Gastrocnemius medialis (tissue), 4 donors: ENCODE results near the gene AKAP9. TPM values are rescaled to one million over a fixed set of nuclear protein-coding genes. Genes with fewer than 3 reads are reported as not detected.
A peak's percentile ranks its signal among the peaks of the same experiment; 100 is the strongest.
"Not testable (repeated sequence)": the region's sequence is repeated elsewhere in the genome, so short reads cannot be mapped to it uniquely, and the experiment has no call there.

Source experiments
- ATAC-seq, 2 donors: fragments of 150-250 bp; one replicate each; pipeline ENCODE4 v1.9.1; 2016
- DNase-seq, 2 donors: peaks; one replicate each; pipeline ENCODE4 v3.0.0-alpha.2; 2019
- H3K27ac ChIP-seq, 4 donors: fragments of 200-600 bp; sonication (generic); 1 replicate in 1 of 4; 2 replicates in 3 of 4; pipeline ENCODE4 v1.5.1; 2016 to 2018; ENCODE audit warnings: mild to moderate bottlenecking in 2 of 4, moderate library complexity in 1 of 4
- H3K27me3 ChIP-seq, 3 donors: fragments of 200-600 bp; sonication (generic) in 2 of 3; 1 replicate in 1 of 3; 2 replicates in 2 of 3; pipeline versions ENCODE4 v1.5.1 to v1.6.0; 2016 to 2019; ENCODE audit warnings: mild to moderate bottlenecking in 1 of 3, moderate library complexity in 1 of 3
- H3K36me3 ChIP-seq, 2 donors: fragments of 200-600 bp; sonication (generic) in 1 of 2; one replicate each; pipeline ENCODE4 v1.5.1; 2017 to 2018
- H3K4me1 ChIP-seq, 2 donors: fragments of 200-600 bp; sonication (generic) in 1 of 2; one replicate each; pipeline ENCODE4 v1.5.1; 2016 to 2017; ENCODE audit warnings: mild to moderate bottlenecking in 2 of 2
- H3K4me3 ChIP-seq, 4 donors: fragments of 200-600 bp; sonication (generic) in 3 of 4; 1 replicate in 1 of 4; 2 replicates in 3 of 4; pipeline ENCODE4 v1.5.1; 2016 to 2019; ENCODE audit warnings: mild to moderate bottlenecking in 2 of 4
- H3K9me3 ChIP-seq, 3 donors: fragments of 200-600 bp; sonication (generic) in 2 of 3; 1 replicate in 1 of 3; 2 replicates in 2 of 3; pipeline ENCODE4 v1.5.1; 2016 to 2019
- POLR2A ChIP-seq, 2 donors: fragments of 450-650 bp; IDR thresholded peaks; one replicate each; pipeline ENCODE4 v1.6.1; 2017; ENCODE audit warnings: antibody characterized with exemption in 2 of 2, mild to moderate bottlenecking in 2 of 2, moderate library complexity in 2 of 2
- in situ Hi-C, 4 donors: fragments of 200-750 bp; cut with MboI; loops; one replicate each; pipeline versions ENCODE4 v1.15.0 to v1.8.0; 2017; ENCODE audit warnings: low sequenced_read_pairs in 4 of 4
- intact Hi-C: fragments of 100-400 bp; cut with DNase I; formaldehyde crosslinking; loops from one replicate; pipeline ENCODE4 v1.15.1; 2023; ENCODE audit warnings: low total_unique reads
- total RNA-seq, 4 donors: library from RNA; depleted of rRNA; stranded (reverse); fragments of >200 nt; gene quantifications; one replicate each; pipeline versions ENCODE4 v1.1.0 to v1.2.3, GENCODE V29; 2016
- TF ChIP-seq, protein P1 (sequence below), 5 experiments: fragments of 450-650 bp in 3 of 5; fragments of 200-600 bp in 2 of 5; sonication (generic) in 2 of 5; IDR thresholded peaks in 4 of 5; conservative IDR thresholded peaks in 1 of 5; 1 replicate in 4 of 5; 2 replicates in 1 of 5; pipeline ENCODE4 v1.5.1; 2016 to 2019; ENCODE audit warnings: antibody characterized with exemption in 5 of 5, mild to moderate bottlenecking in 3 of 5, moderate library complexity in 3 of 5

Gene AKAP9
- total RNA-seq, 4 donors from 2014 or later: 25.4 to 80.0 (median 40.6) TPM

DNA sequence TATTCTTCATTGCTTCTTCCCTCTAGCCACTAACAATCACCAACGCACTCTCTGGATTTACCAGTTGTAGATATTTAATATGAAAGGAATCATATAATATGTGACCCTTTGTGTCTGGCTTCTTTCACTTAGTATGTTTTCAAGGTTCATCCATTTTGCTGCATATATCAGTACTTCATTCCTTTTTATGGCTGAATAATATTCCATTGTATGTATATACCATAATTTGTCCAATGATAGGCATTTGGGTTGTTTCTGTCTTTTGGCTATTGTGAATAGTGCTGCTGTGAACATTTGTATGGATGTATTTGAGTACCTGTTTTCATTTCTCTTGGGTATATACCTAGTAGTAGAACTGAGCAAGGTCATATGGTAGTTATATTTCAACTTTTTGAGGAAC is 7.3 kb downstream of the AKAP9 start:
- H3K27me3 ChIP-seq: no peaks in the 10 kb centered on the region
- no peak for DNase-seq
- H3K4me3 ChIP-seq: no peak overlapping the region

DNA sequence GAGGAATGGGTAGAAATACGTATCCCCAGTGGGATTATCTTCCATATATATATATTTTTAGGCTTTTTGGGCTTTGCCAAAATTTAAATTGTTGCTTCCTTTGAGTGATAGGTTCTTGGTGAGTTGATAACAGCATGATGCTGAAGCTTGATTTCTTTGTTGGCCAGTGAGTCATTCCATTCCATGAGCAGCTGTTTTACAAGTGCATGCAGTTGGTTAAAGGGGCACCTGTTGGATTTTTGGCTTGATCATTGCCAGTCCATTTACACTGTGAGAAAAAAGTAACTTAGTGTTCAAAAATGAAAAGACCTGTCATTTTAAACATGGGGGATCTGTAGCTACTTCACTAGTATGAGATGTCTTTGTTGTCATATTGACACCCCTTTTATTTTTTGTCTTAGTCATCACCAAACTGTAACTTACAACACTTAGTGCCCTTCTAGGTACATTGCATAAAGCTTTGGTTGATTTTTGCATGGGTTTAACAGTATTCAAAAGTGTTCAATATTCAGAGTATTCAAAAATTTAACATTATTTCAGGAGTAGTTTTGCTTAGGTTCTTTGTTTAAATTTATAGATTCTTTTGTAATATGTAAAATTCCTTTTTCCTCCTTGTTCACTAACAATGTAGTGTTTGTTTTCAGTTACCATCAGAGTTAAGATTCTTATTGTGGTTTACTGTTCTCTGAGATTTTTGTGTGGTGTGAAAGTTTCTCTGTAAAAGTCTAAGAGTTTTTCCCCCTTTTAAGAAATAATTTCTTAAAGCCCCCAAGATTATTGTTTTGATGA is 8.8 kb downstream of the AKAP9 start:
- no peaks in the 10 kb centered on the region for H3K9me3 ChIP-seq
- no peaks in the 10 kb centered on the region for H3K36me3 ChIP-seq
- in situ Hi-C loops (no loop called here), intact Hi-C loops (loop anchor here (10.0 kb wide), 3 partner anchors 175 to 495 kb away; partner anchors contain the start of genes ANKIB1, GATAD1 and KRIT1)
- no peaks in the 10 kb centered on the region for H3K27me3 ChIP-seq
- TF ChIP-seq POLR2A (IDR thresholded peaks at IDR 0.05): no peak
- TF ChIP-seq, protein P1, sequence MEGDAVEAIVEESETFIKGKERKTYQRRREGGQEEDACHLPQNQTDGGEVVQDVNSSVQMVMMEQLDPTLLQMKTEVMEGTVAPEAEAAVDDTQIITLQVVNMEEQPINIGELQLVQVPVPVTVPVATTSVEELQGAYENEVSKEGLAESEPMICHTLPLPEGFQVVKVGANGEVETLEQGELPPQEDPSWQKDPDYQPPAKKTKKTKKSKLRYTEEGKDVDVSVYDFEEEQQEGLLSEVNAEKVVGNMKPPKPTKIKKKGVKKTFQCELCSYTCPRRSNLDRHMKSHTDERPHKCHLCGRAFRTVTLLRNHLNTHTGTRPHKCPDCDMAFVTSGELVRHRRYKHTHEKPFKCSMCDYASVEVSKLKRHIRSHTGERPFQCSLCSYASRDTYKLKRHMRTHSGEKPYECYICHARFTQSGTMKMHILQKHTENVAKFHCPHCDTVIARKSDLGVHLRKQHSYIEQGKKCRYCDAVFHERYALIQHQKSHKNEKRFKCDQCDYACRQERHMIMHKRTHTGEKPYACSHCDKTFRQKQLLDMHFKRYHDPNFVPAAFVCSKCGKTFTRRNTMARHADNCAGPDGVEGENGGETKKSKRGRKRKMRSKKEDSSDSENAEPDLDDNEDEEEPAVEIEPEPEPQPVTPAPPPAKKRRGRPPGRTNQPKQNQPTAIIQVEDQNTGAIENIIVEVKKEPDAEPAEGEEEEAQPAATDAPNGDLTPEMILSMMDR (IDR thresholded peaks at IDR 0.05 in 4 of 5, conservative IDR thresholded peaks at IDR 0.05 in 1 of 5): no peak
- no peak overlapping the region for H3K4me3 ChIP-seq
- peak in 1 of 2 donors; percentile 75 for ATAC-seq
- H3K4me1 ChIP-seq: peaks cover 29 to 34% of the 10 kb centered on the region in 2 donors
- DNase-seq: no peak
- peak overlapping the region; percentile 10 to 38 (median 30) for H3K27ac ChIP-seq

More for the DNA sequence above, 7.3 kb downstream of the AKAP9 start:
- in situ Hi-C loops (no loop called here), intact Hi-C loops (loop anchor here (10.0 kb wide), 3 partner anchors 177 to 497 kb away; partner anchors contain the start of genes ANKIB1, GATAD1 and KRIT1)
- no peak for ATAC-seq
- Histone ChIP-seq H3K27ac (no peak overlapping the region), H3K36me3 (no peaks in the 10 kb centered on the region), H3K9me3 (no peaks in the 10 kb centered on the region), H3K4me1 (peaks cover 37 to 42% of the 10 kb centered on the region in 2 donors)
- TF ChIP-seq POLR2A (IDR thresholded peaks at IDR 0.05): no peak
- TF ChIP-seq, protein P1 (IDR thresholded peaks at IDR 0.05 in 4 of 5, conservative IDR thresholded peaks at IDR 0.05 in 1 of 5): no peak

DNA sequence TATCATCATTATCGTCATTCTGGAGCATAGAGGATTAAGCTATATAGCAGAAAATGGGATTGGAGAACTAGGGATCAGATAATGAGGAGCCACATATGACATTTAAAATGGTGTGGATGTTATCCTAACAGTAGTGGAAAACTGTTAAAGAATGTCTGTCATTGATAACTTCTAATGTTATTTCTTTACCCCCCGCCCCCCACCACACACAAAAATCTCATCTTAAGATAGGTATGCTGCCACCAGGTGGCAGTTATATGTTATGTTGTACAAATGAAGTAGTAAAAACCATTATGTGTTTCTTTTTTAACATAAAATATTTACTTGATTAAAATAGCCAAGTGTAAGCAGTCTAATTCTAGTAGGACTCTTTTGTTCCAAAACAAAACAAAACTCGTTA is 13.0 kb downstream of the AKAP9 start:
- intact Hi-C loops: no loop called here
- H3K4me3 ChIP-seq: no peak overlapping the region
- no peaks in the 10 kb centered on the region for H3K36me3 ChIP-seq
- ATAC-seq (no peak), DNase-seq (no peak)
- no peak for TF ChIP-seq POLR2A (IDR thresholded peaks at IDR 0.05)
- TF ChIP-seq, protein P1 (IDR thresholded peaks at IDR 0.05 in 4 of 5, conservative IDR thresholded peaks at IDR 0.05 in 1 of 5): no peak
- H3K4me1 ChIP-seq: peaks cover 38 to 41% of the 10 kb centered on the region in 2 donors
- no peaks in the 10 kb centered on the region for H3K27me3 ChIP-seq
- no peaks in the 10 kb centered on the region for H3K9me3 ChIP-seq
- in situ Hi-C loops: no loop called here
- H3K27ac ChIP-seq: no peak overlapping the region

DNA sequence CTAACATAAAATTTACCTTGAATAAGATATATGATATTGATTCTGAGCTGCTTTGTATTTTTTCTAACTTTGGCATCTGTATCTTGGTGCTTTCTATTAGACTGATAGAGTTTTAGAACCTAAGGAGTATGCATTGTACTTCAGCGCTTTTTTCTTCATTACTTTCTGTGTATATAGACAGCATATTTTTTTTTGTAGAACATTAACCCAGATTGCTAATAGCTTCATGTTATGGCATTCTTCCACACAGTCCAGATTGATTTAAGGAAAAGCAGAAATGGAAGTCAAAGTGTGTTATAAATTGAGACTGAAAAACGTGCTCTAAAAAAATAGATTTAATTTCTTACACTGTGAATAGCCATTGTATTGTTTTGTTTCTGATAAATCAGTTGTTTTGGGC is 15.8 kb downstream of the AKAP9 start:
- ATAC-seq, intact Hi-C loops, H3K4me3 ChIP-seq, H3K27me3 ChIP-seq, H3K36me3 ChIP-seq, in situ Hi-C loops, H3K27ac ChIP-seq, DNase-seq, H3K9me3 ChIP-seq: not testable (repeated sequence)
- peaks cover 32 to 37% of the 10 kb centered on the region in 2 donors for H3K4me1 ChIP-seq

DNA sequence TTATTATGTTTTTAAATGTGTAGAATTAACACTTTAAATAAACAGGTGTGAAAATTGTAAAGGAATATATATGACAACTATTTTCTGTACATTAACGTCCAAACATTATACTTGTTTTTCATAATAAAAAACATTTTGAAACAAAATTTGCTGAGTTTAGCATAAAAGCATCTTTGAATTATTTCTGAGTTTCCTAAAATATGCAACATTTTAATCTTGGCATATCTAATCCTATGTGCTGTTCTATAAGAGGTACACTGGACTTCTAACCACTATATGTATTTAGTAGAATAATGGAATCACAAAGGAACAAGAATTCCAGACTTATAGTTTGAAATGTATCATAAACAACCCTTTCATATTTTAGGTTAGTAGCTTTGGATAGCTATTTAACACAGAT is 16.6 kb downstream of the AKAP9 start:
- intact Hi-C loops (no loop called here), in situ Hi-C loops (no loop called here)
- DNase-seq: no peak
- H3K9me3 ChIP-seq: no peaks in the 10 kb centered on the region
- TF ChIP-seq, protein P1 (IDR thresholded peaks at IDR 0.05 in 4 of 5, conservative IDR thresholded peaks at IDR 0.05 in 1 of 5): no peak
- no peak for TF ChIP-seq POLR2A (IDR thresholded peaks at IDR 0.05)
- no peak overlapping the region for H3K27ac ChIP-seq
- no peak for ATAC-seq
- no peak overlapping the region for H3K4me3 ChIP-seq
- peaks cover 33% of the 10 kb centered on the region in 2 donors for H3K4me1 ChIP-seq
- no peaks in the 10 kb centered on the region for H3K27me3 ChIP-seq
- H3K36me3 ChIP-seq: no peaks in the 10 kb centered on the region
